ENCODE results near the gene HOXD9.

HOXD9 gene

DNA sequence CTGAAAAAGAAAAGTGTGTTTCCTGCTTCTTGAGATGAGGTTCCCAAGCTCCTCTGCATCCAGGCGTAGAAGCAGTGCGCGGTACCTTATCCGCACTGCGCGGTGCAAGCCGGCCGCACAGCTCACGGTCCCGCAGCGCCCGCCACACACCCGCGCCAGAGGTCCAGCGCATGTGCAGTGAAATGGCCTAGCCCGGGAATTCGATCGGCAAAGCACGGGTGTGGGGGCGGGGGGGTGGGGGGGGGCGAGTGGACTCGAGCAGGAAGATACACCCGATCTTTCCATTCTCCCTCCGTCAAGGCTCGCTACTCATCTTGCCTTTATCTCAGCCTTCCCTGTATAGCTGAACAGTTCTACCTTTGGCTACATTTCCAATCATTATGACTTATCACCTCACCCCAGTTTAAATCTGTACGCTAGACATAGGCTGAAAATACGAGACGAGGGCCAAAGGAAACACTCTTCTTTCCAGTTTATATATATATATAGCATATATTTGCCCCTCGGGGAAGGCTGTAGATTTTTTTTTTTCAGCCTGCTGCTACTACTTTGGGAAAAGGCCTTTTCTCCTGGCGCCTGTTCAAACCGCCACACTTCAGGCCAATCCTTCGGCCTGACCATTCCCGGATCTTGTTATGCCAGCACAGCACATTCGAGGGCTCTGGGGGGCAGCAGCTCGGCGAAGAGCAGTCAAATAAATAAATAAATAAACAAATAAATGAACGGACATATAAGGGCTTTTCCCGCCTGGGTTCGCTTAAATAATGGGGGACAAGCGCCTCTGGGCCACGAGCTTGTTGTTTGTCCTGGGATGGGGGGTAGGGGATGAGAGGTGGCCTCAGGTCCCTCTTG lies 17.4 kb downstream of the HOXD9 start:
- Histone ChIP-seq H3K9me3 (ENCODE audit: insufficient read depth, low read depth, low read length) (peaks cover 8% of the 10 kb centered on the region), H2AFZ (ENCODE audit: insufficient read depth, low read length, poor library complexity) (peak overlapping the region; percentile 65), H3K9ac (ENCODE audit: low read length) (no peak overlapping the region), H3K14ac (ENCODE audit: low read length) (no peak overlapping the region), H4K91ac (ENCODE audit: low read depth, low read length) (no peak overlapping the region), H4K12ac (ENCODE audit: low read depth, low read length) (no peak overlapping the region), H3K4me3 (ENCODE audit: low read depth, low read length) (no peak overlapping the region), H3K4ac (ENCODE audit: low read depth, low read length) (no peak overlapping the region), H2BK120ac (ENCODE audit: insufficient read depth, low read length, poor library complexity) (no peak overlapping the region), H2AK5ac (ENCODE audit: low read length) (no peak overlapping the region), H2BK12ac (ENCODE audit: low read length) (no peak overlapping the region), H3K36me3 (ENCODE audit: control insufficient read depth in 1 of 2, insufficient read depth in 2 of 2, low read length in 2 of 2) (no peaks in the 10 kb centered on the region), H3K27ac (ENCODE audit: low read depth, low read length) (no peak overlapping the region), H3K79me1 (ENCODE audit: low read length) (peaks cover 2% of the 10 kb centered on the region), H2BK5ac (ENCODE audit: low read depth, low read length, poor library complexity) (no peak overlapping the region), H3K79me2 (ENCODE audit: control insufficient read depth, insufficient read depth, low read length, poor library complexity) (no peaks in the 10 kb centered on the region), H3K27me3 (ENCODE audit: insufficient read depth, low read length) (peaks cover 53% of the 10 kb centered on the region), H3K4me2 (ENCODE audit: low read length) (peak overlapping the region; percentile 75), H3K23ac (ENCODE audit: low read length) (no peak overlapping the region), H3K4me1 (ENCODE audit: control insufficient read depth in 1 of 2, insufficient read depth in 2 of 2, low read length in 2 of 2) (peaks cover 5 to 6% of the 10 kb centered on the region in 2 experiments), H4K8ac (ENCODE audit: low read depth, low read length) (peak overlapping the region; percentile 25), H3K18ac (ENCODE audit: low read length) (no peak overlapping the region)
- no CpG with 5 or more reads among the region's 41 CpGs for WGBS (ENCODE audit: extremely low coverage, insufficient coverage, insufficient read length)
- no peak for DNase-seq

DNA sequence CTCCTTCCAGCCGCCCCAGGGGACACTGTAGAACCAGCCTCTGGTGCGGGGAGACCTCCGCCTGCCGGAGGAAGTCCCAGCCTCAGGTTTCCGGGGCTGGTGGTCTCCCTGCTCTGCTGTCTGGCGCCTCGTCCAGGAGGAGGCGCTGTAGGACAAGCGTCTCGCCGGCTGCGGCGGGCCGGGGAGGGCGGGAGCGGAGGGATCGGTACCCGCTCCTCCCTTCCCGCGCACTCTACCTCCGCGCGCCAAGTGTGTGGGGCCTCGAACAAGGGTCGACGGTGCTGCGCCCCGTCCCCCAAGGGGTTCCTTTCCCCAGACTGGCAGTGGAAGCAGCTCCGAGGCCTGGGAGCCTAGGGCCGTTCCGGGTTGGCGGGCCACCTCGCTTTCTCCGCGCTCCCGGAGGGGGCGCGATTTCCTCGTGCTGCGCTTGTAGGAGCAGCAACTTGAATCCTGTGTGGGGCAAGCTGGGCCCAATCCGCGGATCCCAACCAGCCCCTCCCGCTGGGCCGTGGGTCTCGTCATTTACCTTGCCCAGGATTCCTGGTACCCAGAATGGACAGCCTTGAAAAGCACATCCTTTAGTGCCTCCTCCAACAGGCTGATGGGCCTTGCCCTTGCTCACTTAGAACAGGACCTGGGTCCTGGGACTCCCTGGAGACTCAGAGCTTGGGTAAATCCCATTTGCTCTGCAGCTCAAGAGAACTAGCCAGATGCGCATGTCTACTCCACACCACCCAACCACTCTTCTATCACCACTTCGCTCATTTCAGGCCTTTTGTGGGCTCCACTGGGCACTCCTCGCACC lies 18.2 kb downstream of the HOXD9 start:
- Histone ChIP-seq H3K27me3 (ENCODE audit: insufficient read depth, low read length) (peaks cover 52% of the 10 kb centered on the region), H3K9ac (ENCODE audit: low read length) (no peak overlapping the region), H3K79me2 (ENCODE audit: control insufficient read depth, insufficient read depth, low read length, poor library complexity) (no peaks in the 10 kb centered on the region), H3K36me3 (ENCODE audit: control insufficient read depth in 1 of 2, insufficient read depth in 2 of 2, low read length in 2 of 2) (no peaks in the 10 kb centered on the region), H2BK120ac (ENCODE audit: insufficient read depth, low read length, poor library complexity) (no peak overlapping the region), H3K79me1 (ENCODE audit: low read length) (peaks cover 2% of the 10 kb centered on the region), H2BK5ac (ENCODE audit: low read depth, low read length, poor library complexity) (no peak overlapping the region), H2BK12ac (ENCODE audit: low read length) (no peak overlapping the region), H2AK5ac (ENCODE audit: low read length) (no peak overlapping the region), H3K23ac (ENCODE audit: low read length) (no peak overlapping the region), H3K18ac (ENCODE audit: low read length) (peak overlapping the region; percentile 16), H3K4me1 (ENCODE audit: control insufficient read depth in 1 of 2, insufficient read depth in 2 of 2, low read length in 2 of 2) (peaks cover 5 to 6% of the 10 kb centered on the region in 2 experiments), H2AFZ (ENCODE audit: insufficient read depth, low read length, poor library complexity) (peak overlapping the region; percentile 65), H3K27ac (ENCODE audit: low read depth, low read length) (no peak overlapping the region), H3K4ac (ENCODE audit: low read depth, low read length) (no peak overlapping the region), H3K9me3 (ENCODE audit: insufficient read depth, low read depth, low read length) (peaks cover 7% of the 10 kb centered on the region), H3K4me2 (ENCODE audit: low read length) (peak overlapping the region; percentile 75), H4K12ac (ENCODE audit: low read depth, low read length) (peak overlapping the region; percentile 65), H3K14ac (ENCODE audit: low read length) (peak overlapping the region; percentile 18), H4K8ac (ENCODE audit: low read depth, low read length) (peak overlapping the region; percentile 25), H4K91ac (ENCODE audit: low read depth, low read length) (peak overlapping the region; percentile 15), H3K4me3 (ENCODE audit: low read depth, low read length) (peak overlapping the region; percentile 53)
- peak; percentile 51 to 79 for DNase-seq
- no CpG with 5 or more reads among the region's 48 CpGs for WGBS (ENCODE audit: extremely low coverage, insufficient coverage, insufficient read length)

DNA sequence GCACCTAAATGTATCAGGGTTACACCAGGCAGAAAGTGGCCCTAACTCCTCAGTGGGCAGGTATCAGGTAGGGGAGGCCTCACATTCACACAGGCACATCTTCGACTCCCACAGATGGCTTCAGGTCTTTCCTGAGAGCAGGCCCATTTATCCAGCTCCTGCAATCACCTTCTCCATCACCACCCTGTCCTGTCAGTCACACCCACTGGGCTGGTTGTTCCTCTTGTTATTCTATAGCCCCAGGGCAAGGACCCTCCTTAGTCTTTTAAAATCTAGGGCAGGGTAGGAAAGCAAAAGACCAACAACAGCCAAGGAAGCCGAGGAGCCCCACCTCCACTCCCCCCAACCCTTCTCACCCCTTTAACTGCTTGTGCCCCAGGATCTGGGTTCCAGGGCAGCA lies 19.8 kb downstream of the HOXD9 start:
- H2AFZ ChIP-seq (ENCODE audit: insufficient read depth, low read length, poor library complexity) = no peak overlapping the region
- no peak overlapping the region for H4K12ac ChIP-seq (ENCODE audit: low read depth, low read length)
- no peak overlapping the region for H3K23ac ChIP-seq (ENCODE audit: low read length)
- H3K27ac ChIP-seq (ENCODE audit: low read depth, low read length) = no peak overlapping the region
- no CpG with 5 or more reads among the region's 2 CpGs for WGBS (ENCODE audit: extremely low coverage, insufficient coverage, insufficient read length)
- no peak overlapping the region for H4K8ac ChIP-seq (ENCODE audit: low read depth, low read length)
- H2AK5ac ChIP-seq (ENCODE audit: low read length) = no peak overlapping the region
- H3K4me1 ChIP-seq (ENCODE audit: control insufficient read depth in 1 of 2, insufficient read depth in 2 of 2, low read length in 2 of 2) = peaks cover 0 to 6% of the 10 kb centered on the region in 2 experiments
- H2BK120ac ChIP-seq (ENCODE audit: insufficient read depth, low read length, poor library complexity) = no peak overlapping the region
- H3K14ac ChIP-seq (ENCODE audit: low read length) = no peak overlapping the region
- peaks cover 52% of the 10 kb centered on the region for H3K27me3 ChIP-seq (ENCODE audit: insufficient read depth, low read length)
- H3K9me3 ChIP-seq (ENCODE audit: insufficient read depth, low read depth, low read length) = peaks cover 3% of the 10 kb centered on the region
- H3K36me3 ChIP-seq (ENCODE audit: control insufficient read depth in 1 of 2, insufficient read depth in 2 of 2, low read length in 2 of 2) = no peaks in the 10 kb centered on the region
- peaks cover 2% of the 10 kb centered on the region for H3K79me1 ChIP-seq (ENCODE audit: low read length)
- H3K4me2 ChIP-seq (ENCODE audit: low read length) = no peak overlapping the region
- no peak overlapping the region for H3K4ac ChIP-seq (ENCODE audit: low read depth, low read length)
- no peak overlapping the region for H2BK5ac ChIP-seq (ENCODE audit: low read depth, low read length, poor library complexity)
- DNase-seq = no peak
- H2BK12ac ChIP-seq (ENCODE audit: low read length) = no peak overlapping the region
- H3K9ac ChIP-seq (ENCODE audit: low read length) = no peak overlapping the region
- H4K91ac ChIP-seq (ENCODE audit: low read depth, low read length) = no peak overlapping the region
- no peak overlapping the region for H3K4me3 ChIP-seq (ENCODE audit: low read depth, low read length)
- H3K18ac ChIP-seq (ENCODE audit: low read length) = no peak overlapping the region
- H3K79me2 ChIP-seq (ENCODE audit: control insufficient read depth, insufficient read depth, low read length, poor library complexity) = no peaks in the 10 kb centered on the region

DNA sequence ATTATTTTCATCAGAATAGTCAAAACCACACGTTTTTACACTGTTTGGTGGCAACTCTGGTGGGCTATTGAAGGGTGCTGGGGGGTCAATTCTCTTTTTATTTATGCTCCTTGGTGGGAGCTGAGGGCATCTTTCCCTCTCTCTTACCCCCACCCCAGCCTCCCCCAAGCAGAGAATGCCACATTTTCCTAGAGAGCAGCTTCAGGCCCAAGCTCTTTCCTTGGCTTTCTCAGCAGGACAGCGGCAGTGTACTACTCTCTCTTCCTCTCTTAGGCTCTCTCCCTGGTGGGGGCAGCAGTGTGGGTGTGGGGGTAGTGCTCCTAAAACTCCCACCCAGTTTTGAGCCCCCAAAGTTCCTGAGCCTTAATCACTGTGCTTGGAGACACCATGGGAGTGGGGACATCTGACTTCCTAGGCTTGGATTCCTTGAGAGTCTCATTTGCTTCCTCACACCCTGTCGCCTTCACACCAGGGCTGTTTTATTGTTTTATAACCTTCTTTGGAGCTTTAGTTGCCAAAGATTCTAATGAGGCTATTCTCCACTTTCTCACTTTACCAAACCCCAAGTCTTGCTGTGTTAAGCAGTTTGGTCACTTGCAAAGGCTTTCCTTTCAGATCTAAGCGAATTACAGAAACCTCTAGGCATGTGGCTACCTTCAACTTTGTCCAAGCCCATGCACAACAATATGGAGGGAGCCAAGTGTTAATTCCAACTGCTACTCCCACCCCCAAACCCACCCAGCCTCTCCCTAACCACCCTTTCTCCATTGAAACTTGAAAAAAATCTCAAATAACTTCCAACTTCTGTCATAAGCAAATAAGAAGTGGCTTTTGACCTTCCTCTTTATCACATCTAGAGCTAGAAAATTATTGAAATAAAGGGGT lies 22.8 kb downstream of the HOXD9 start:
- H3K18ac ChIP-seq (ENCODE audit: low read length) = no peak overlapping the region
- no peak overlapping the region for H3K14ac ChIP-seq (ENCODE audit: low read length)
- peaks cover 0 to 4% of the 10 kb centered on the region in 2 experiments for H3K4me1 ChIP-seq (ENCODE audit: control insufficient read depth in 1 of 2, insufficient read depth in 2 of 2, low read length in 2 of 2)
- no peak overlapping the region for H4K91ac ChIP-seq (ENCODE audit: low read depth, low read length)
- H3K9ac ChIP-seq (ENCODE audit: low read length) = no peak overlapping the region
- peaks cover 7% of the 10 kb centered on the region for H3K9me3 ChIP-seq (ENCODE audit: insufficient read depth, low read depth, low read length)
- no peak overlapping the region for H3K4ac ChIP-seq (ENCODE audit: low read depth, low read length)
- no peak overlapping the region for H3K27ac ChIP-seq (ENCODE audit: low read depth, low read length)
- no peak overlapping the region for H4K12ac ChIP-seq (ENCODE audit: low read depth, low read length)
- no peak overlapping the region for H2AFZ ChIP-seq (ENCODE audit: insufficient read depth, low read length, poor library complexity)
- H3K79me1 ChIP-seq (ENCODE audit: low read length) = peaks cover 2% of the 10 kb centered on the region
- H3K27me3 ChIP-seq (ENCODE audit: insufficient read depth, low read length) = peaks cover 67% of the 10 kb centered on the region
- WGBS (ENCODE audit: extremely low coverage, insufficient coverage, insufficient read length) = no CpG with 5 or more reads among the region's 4 CpGs
- no peak overlapping the region for H4K8ac ChIP-seq (ENCODE audit: low read depth, low read length)
- H2BK12ac ChIP-seq (ENCODE audit: low read length) = no peak overlapping the region
- H3K4me3 ChIP-seq (ENCODE audit: low read depth, low read length) = no peak overlapping the region
- H2BK120ac ChIP-seq (ENCODE audit: insufficient read depth, low read length, poor library complexity) = no peak overlapping the region
- no peak overlapping the region for H2AK5ac ChIP-seq (ENCODE audit: low read length)
- H3K4me2 ChIP-seq (ENCODE audit: low read length) = no peak overlapping the region
- no peaks in the 10 kb centered on the region for H3K79me2 ChIP-seq (ENCODE audit: control insufficient read depth, insufficient read depth, low read length, poor library complexity)
- H3K23ac ChIP-seq (ENCODE audit: low read length) = peak overlapping the region; percentile 7
- no peak overlapping the region for H2BK5ac ChIP-seq (ENCODE audit: low read depth, low read length, poor library complexity)
- H3K36me3 ChIP-seq (ENCODE audit: control insufficient read depth in 1 of 2, insufficient read depth in 2 of 2, low read length in 2 of 2) = no peaks in the 10 kb centered on the region
- DNase-seq = no peak

All from trophoblast cell (in vitro differentiated cells and primary cell).